A549 (cell line): ENCODE data around the gene PDZK1IP1. TPM values are rescaled to one million over a fixed set of nuclear protein-coding genes. Genes with fewer than 3 reads are reported as not detected.

ENCODE experiments used
- ATAC-seq, 2 experiments: fragments of 200-7000 bp in 1 of 2; fragments of >200 bp in 1 of 2; cut with Nextera tagmentation in 1 of 2; cut with Tn5 transposase in 1 of 2; 3 replicates each; pipeline versions ENCODE4 v1.8.0 to v1.9.1; 2018 to 2020; ENCODE audit warnings: mild to moderate bottlenecking in 1 of 2, moderate library complexity in 1 of 2
- CTCF ChIA-PET: fragments of 300-600 bp; sonication (Branson Sonifier 250); formaldehyde crosslinking; extraction: SDS; loops from one replicate; lab custom pipeline; 2021; ENCODE audit warnings: antibody characterized with exemption, inconsistent platforms; lab: Yijun Ruan, JAX
- POLR2A ChIA-PET: fragments of 350-600 bp; formaldehyde crosslinking; extraction: SDS; loops from one replicate; lab custom pipeline; 2021; ENCODE audit warnings: antibody characterized with exemption, inconsistent platforms; lab: Yijun Ruan, JAX
- DNase-seq, 2 experiments: peaks; one replicate each; pipeline versions ENCODE4 v3.0.0 to v3.0.0-alpha.2; 2011 to 2016; ENCODE audit warnings: low read depth in 1 of 2, low spot score in 1 of 2
- FAIRE-seq: peaks from 2 replicates; lab custom pipeline; 2011; peaks lifted over from hg19 to GRCh38; lab: Jason Lieb, UNC
- H3K27ac ChIP-seq, 2 experiments: fragments of >200 bp; sonication (Bioruptor Twin); formaldehyde crosslinking; 3 replicates each; pipeline ENCODE4 v1.5.1; 2016 to 2017
- H3K4me1 ChIP-seq: fragments of >200 bp; sonication (Bioruptor Twin); formaldehyde crosslinking; 3 replicates; pipeline ENCODE4 v1.6.1; 2016
- H3K4me2 ChIP-seq: fragments of >200 bp; sonication (Bioruptor Twin); formaldehyde crosslinking; 3 replicates; pipeline ENCODE4 v1.6.1; 2016
- H3K4me3 ChIP-seq: fragments of >200 bp; sonication (Bioruptor Twin); formaldehyde crosslinking; 3 replicates; pipeline ENCODE4 v1.5.1; 2016
- H3K9me3 ChIP-seq: fragments of >200 bp; sonication (Bioruptor Twin); formaldehyde crosslinking; 3 replicates; pipeline ENCODE4 v1.6.1; 2016
- ATOH8 ChIP-seq: fragments of 250-450 bp; sonication (Bioruptor Pico); IDR thresholded peaks from 2 replicates; pipeline ENCODE4 v1.5.0; 2020; ENCODE audit warnings: low read depth, mild to moderate bottlenecking, moderate library complexity
- BHLHE40 ChIP-seq: IDR thresholded peaks from 2 replicates; pipeline ENCODE4 v1.6.1; 2012; ENCODE audit warnings: low read depth, low read length, inconsistent platforms
- CBX8 ChIP-seq: fragments of 200-600 bp; sonication (generic); IDR thresholded peaks from 2 replicates; pipeline ENCODE4 v1.6.1; 2016
- EP300 ChIP-seq, 2 experiments: fragments of >200 bp; sonication (Bioruptor Twin); formaldehyde crosslinking; IDR thresholded peaks; 2 replicates in 1 of 2; 3 replicates in 1 of 2; pipeline ENCODE4 v1.6.1; 2016 to 2017
- ESRRA ChIP-seq: fragments of 150-350 bp; IDR thresholded peaks from 2 replicates; pipeline ENCODE4 v1.6.1; 2014; ENCODE audit warnings: mild to moderate bottlenecking, low read length, borderline replicate concordance
- FOSL2 ChIP-seq, 2 experiments: fragments of 450-650 bp in 1 of 2; fragments of >200 bp in 1 of 2; sonication (Bioruptor Twin) in 1 of 2; formaldehyde crosslinking; IDR thresholded peaks; 2 replicates each; pipeline versions ENCODE4 v1.5.0 to v1.6.1; 2016 to 2020; ENCODE audit warnings: mild to moderate bottlenecking in 1 of 2, moderate library complexity in 1 of 2
- HOXA7 ChIP-seq: fragments of 250-450 bp; sonication (Bioruptor Pico); IDR thresholded peaks from 2 replicates; pipeline ENCODE4 v1.5.0; 2020; ENCODE audit warnings: mild to moderate bottlenecking, moderate library complexity
- HOXB13 ChIP-seq: fragments of 250-450 bp; sonication (Bioruptor Pico); IDR thresholded peaks from 2 replicates; pipeline ENCODE4 v1.5.0; 2020; ENCODE audit warnings: low read depth, mild to moderate bottlenecking, moderate library complexity
- HOXB5 ChIP-seq: fragments of 250-450 bp; sonication (Bioruptor Pico); IDR thresholded peaks from 2 replicates; pipeline ENCODE4 v1.5.0; 2020; ENCODE audit warnings: mild to moderate bottlenecking, moderate library complexity
- KDM5A ChIP-seq: fragments of 200-600 bp; sonication (generic); IDR thresholded peaks from 2 replicates; pipeline ENCODE4 v1.6.1; 2016; ENCODE audit warnings: antibody characterized with exemption, mild to moderate bottlenecking
- MAFK ChIP-seq: fragments of 450-650 bp; IDR thresholded peaks from 2 replicates; pipeline ENCODE4 v1.6.1; 2014; ENCODE audit not compliant: partially characterized antibody
- POLR2AphosphoS2 ChIP-seq: conservative IDR thresholded peaks from 2 replicates; pipeline ENCODE4 v1.6.1; 2012; ENCODE audit warnings: low read length, improper control_type of control experiment, inconsistent platforms
- RNF2 ChIP-seq: fragments of 200-600 bp; sonication (generic); IDR thresholded peaks from 2 replicates; pipeline ENCODE4 v1.6.1; 2016; ENCODE audit warnings: low read depth, mild to moderate bottlenecking, antibody characterized with exemption, moderate library complexity, borderline replicate concordance
- SMC3 ChIP-seq: fragments of >200 bp; sonication (Bioruptor Twin); formaldehyde crosslinking; IDR thresholded peaks from 3 replicates; pipeline ENCODE4 v1.6.1; 2018; ENCODE audit warnings: inconsistent platforms
- TP53 ChIP-seq: fragments of 250-450 bp; sonication (Bioruptor Pico); IDR thresholded peaks from 2 replicates; pipeline ENCODE4 v1.5.0; 2021; ENCODE audit warnings: mild to moderate bottlenecking, moderate library complexity
- ZC3H11A ChIP-seq: fragments of 450-650 bp; IDR thresholded peaks from 2 replicates; pipeline ENCODE4 v1.6.1; 2014; ENCODE audit warnings: antibody characterized with exemption, mild to moderate bottlenecking
- ZFP36 ChIP-seq: fragments of 450-650 bp; IDR thresholded peaks from 2 replicates; pipeline ENCODE4 v1.6.1; 2014; ENCODE audit warnings: borderline replicate concordance; ENCODE audit not compliant: partially characterized antibody
- WGBS: methylation state at CpG from one replicate; pipeline ENCODE4 v1.1.6; 2017; ENCODE audit errors: missing lambda C conversion rate; 5-methylcytosine and 5-hydroxymethylcytosine counted together
- polyA plus RNA-seq, 4 experiments: library from polyadenylated mRNA; depleted of rRNA in 3 of 4; stranded (reverse); fragments of >200 nt; fragmentation: RNase III in 1 of 4; extraction: RNeasy Plus Mini Kit Qiagen cat#74134 plus additional on column Dnase treatment in 1 of 4; gene quantifications; 2 replicates in 3 of 4; 3 replicates in 1 of 4; pipeline ENCODE4 v1.2.3, GENCODE V29; 2011 to 2017
- TF ChIP-seq, protein P1 (sequence below): IDR thresholded peaks from 2 replicates; pipeline ENCODE4 v1.6.1; 2012; ENCODE audit warnings: low read depth, borderline replicate concordance

The PDZK1IP1 gene
- polyA plus RNA-seq, 2 of the 4 experiments (the other 2 are of a cell fraction), result 2.2 to 6.4 TPM

- ATAC-seq (no peak), FAIRE-seq (no peak), DNase-seq (no peak)
- H3K4me1 ChIP-seq, result no peaks in the 10 kb centered on the region
- CTCF ChIA-PET, result no interaction called here
- no peak overlapping the region for H3K4me3 ChIP-seq
- no peak for TF ChIP-seq TP53 (CRISPR knock-in tag)
- TF ChIP-seq ATOH8 (CRISPR knock-in tag), result no peak
- TF ChIP-seq RNF2, result no peak
- TF ChIP-seq HOXA7, result no peak
- no peak for TF ChIP-seq MAFK
- TF ChIP-seq FOSL2 (IDR thresholded peaks at IDR 0.05), result no peak
- TF ChIP-seq FOSL2 (CRISPR knock-in tag; IDR thresholded peaks at IDR 0.05), result no peak
- no peak for TF ChIP-seq POLR2AphosphoS2
- no peak for TF ChIP-seq BHLHE40
- H3K27ac ChIP-seq, result no peak overlapping the region
- H3K9me3 ChIP-seq, result no peaks in the 10 kb centered on the region
- no peak overlapping the region for H3K4me2 ChIP-seq
- POLR2A ChIA-PET, result no interaction called here
- WGBS, result 56% methylated on average over 4 of the region's 5 CpGs
These were observed 51.8 kb downstream of the PDZK1IP1 start for GRCh38 chr1:47137925-47138615.

- Histone ChIP-seq H3K4me2 (no peak within 1 kb of the TSS), H3K4me3 (no peak within 1 kb of the TSS), H3K27ac (no peak within 1 kb of the TSS), H3K9me3 (no peaks in the 10 kb centered on the region), H3K4me1 (no peaks in the 10 kb centered on the region)
- TF ChIP-seq HOXB13 (CRISPR knock-in tag), result no peak
- no peak for TF ChIP-seq CBX8
- no peak for TF ChIP-seq ZC3H11A
- TF ChIP-seq HOXB5 (CRISPR knock-in tag), result no peak
- no peak for TF ChIP-seq TP53 (CRISPR knock-in tag)
- TF ChIP-seq EP300 (IDR thresholded peaks at IDR 0.05), result no peak
- no peak for TF ChIP-seq SMC3
- TF ChIP-seq, protein P1, sequence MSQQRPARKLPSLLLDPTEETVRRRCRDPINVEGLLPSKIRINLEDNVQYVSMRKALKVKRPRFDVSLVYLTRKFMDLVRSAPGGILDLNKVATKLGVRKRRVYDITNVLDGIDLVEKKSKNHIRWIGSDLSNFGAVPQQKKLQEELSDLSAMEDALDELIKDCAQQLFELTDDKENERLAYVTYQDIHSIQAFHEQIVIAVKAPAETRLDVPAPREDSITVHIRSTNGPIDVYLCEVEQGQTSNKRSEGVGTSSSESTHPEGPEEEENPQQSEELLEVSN, result no peak
- no peak for TF ChIP-seq KDM5A
- no peak for TF ChIP-seq ESRRA
- TF ChIP-seq FOSL2 (IDR thresholded peaks at IDR 0.05), result no peak
- no peak for TF ChIP-seq FOSL2 (CRISPR knock-in tag; IDR thresholded peaks at IDR 0.05)
- TF ChIP-seq ZFP36, result no peak
- 4% methylated on average over 2 of the region's 4 CpGs for WGBS
- ChIA-PET CTCF (no interaction called here), POLR2A (no interaction called here)
- DNase-seq (no peak), ATAC-seq (no peak), FAIRE-seq (no peak)
These were observed 52.6 kb downstream of the PDZK1IP1 start, which contains the start of gene CYP4A22 for GRCh38 chr1:47137198-47137597. Gene CYP4A22, plus strand, starts transcription at chr1:47137441. Its CDS starts 45 bp downstream, at chr1:47137486.

Other genes starting within 250 kb of the PDZK1IP1 start
- gene CYP4A11, start 248.6 kb downstream of the PDZK1IP1 start, polyA plus RNA-seq (2011; rRNA removed), result not detected in 2 replicates
- not detected in 3 replicates for gene CYP4A11, start 248.6 kb downstream of the PDZK1IP1 start, polyA plus RNA-seq (2017; fragmentation: RNase III; extraction: RNeasy Plus Mini Kit Qiagen cat#74134 plus additional on column Dnase treatment)
- gene CYP4X1, start 166.4 kb downstream of the PDZK1IP1 start, polyA plus RNA-seq (2011; rRNA removed), result not detected in 2 replicates
- 0.05 TPM in 1 of 3 replicates, not detected in the others for gene CYP4X1, start 166.4 kb downstream of the PDZK1IP1 start, polyA plus RNA-seq (2017; fragmentation: RNase III; extraction: RNeasy Plus Mini Kit Qiagen cat#74134 plus additional on column Dnase treatment)
- gene CYP4Z1, start 122.8 kb downstream of the PDZK1IP1 start, polyA plus RNA-seq (2011; rRNA removed), result not detected in 2 replicates
- not detected in 3 replicates for gene CYP4Z1, start 122.8 kb downstream of the PDZK1IP1 start, polyA plus RNA-seq (2017; fragmentation: RNase III; extraction: RNeasy Plus Mini Kit Qiagen cat#74134 plus additional on column Dnase treatment)
- not detected in 2 replicates for gene CYP4A22, start 52.6 kb downstream of the PDZK1IP1 start, polyA plus RNA-seq (2011; rRNA removed)
- not detected in 3 replicates for gene CYP4A22, start 52.6 kb downstream of the PDZK1IP1 start, polyA plus RNA-seq (2017; fragmentation: RNase III; extraction: RNeasy Plus Mini Kit Qiagen cat#74134 plus additional on column Dnase treatment)
- gene TAL1, start 42.2 kb upstream of the PDZK1IP1 start, polyA plus RNA-seq (2011; rRNA removed), result 0.04 TPM in 1 of 2 replicates, not detected in the other
- 0.03 TPM in 1 of 3 replicates, not detected in the others for gene TAL1, start 42.2 kb upstream of the PDZK1IP1 start, polyA plus RNA-seq (2017; fragmentation: RNase III; extraction: RNeasy Plus Mini Kit Qiagen cat#74134 plus additional on column Dnase treatment)
- gene STIL, start 124.1 kb upstream of the PDZK1IP1 start, polyA plus RNA-seq (2011; rRNA removed), result 19.5 and 21.7 TPM in 2 replicates
- 10.1 to 10.7 TPM (median 10.2 TPM) in 3 replicates for gene STIL, start 124.1 kb upstream of the PDZK1IP1 start, polyA plus RNA-seq (2017; fragmentation: RNase III; extraction: RNeasy Plus Mini Kit Qiagen cat#74134 plus additional on column Dnase treatment)
- gene CMPK1, start 143.8 kb upstream of the PDZK1IP1 start, polyA plus RNA-seq (2011; rRNA removed), result 61.9 and 103 TPM in 2 replicates
- 84.7 to 89.8 TPM (median 89.3 TPM) in 3 replicates for gene CMPK1, start 143.8 kb upstream of the PDZK1IP1 start, polyA plus RNA-seq (2017; fragmentation: RNase III; extraction: RNeasy Plus Mini Kit Qiagen cat#74134 plus additional on column Dnase treatment)
- gene FOXE3, start 226.2 kb upstream of the PDZK1IP1 start, polyA plus RNA-seq (2011; rRNA removed), result not detected in 2 replicates
- gene FOXE3, start 226.2 kb upstream of the PDZK1IP1 start, polyA plus RNA-seq (2017; fragmentation: RNase III; extraction: RNeasy Plus Mini Kit Qiagen cat#74134 plus additional on column Dnase treatment), result 0.04 to 0.09 TPM (median 0.08 TPM) in 3 replicates
- gene FOXD2, start 248.0 kb upstream of the PDZK1IP1 start, polyA plus RNA-seq (2011; rRNA removed), result 0.12 and 0.13 TPM in 2 replicates
- gene FOXD2, start 248.0 kb upstream of the PDZK1IP1 start, polyA plus RNA-seq (2017; fragmentation: RNase III; extraction: RNeasy Plus Mini Kit Qiagen cat#74134 plus additional on column Dnase treatment), result 0.22 to 0.50 TPM (median 0.35 TPM) in 3 replicates